ENCODE results near the gene EPG5. TPM values are rescaled to one million over a fixed set of nuclear protein-coding genes. Genes with fewer than 3 reads are reported as not detected.

The EPG5 gene
- total and polyA plus RNA-seq, 12 donors = 6.5 to 26.3 (median 20.4) TPM

DNA sequence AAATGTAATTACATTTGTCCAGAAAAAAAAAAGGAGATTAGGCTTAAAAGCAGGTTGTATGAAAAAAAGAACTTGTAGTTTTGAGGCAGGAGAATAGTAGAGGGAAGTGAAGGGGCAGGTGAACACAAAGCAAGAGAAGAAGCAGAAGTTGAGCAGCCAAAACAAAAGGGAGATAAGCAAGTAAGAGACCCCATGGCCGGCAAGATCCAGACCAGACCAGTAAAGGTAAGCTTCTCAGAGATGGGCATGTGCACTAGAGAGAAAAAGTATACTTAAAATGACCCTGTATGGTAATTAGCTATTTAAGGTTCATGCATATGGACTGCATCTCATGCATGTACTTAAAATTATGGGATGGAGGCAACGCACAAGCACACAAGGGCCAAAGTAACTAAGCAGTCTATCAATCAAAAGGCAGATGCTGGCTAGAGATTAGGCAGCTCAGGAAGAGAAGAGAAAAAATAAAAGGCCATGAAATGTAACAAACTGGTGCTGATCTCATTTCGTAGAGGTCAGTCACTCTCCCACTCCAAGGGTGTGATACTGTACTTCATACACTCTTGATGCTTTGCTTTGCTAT lies 132.0 kb downstream of the EPG5 start:
- Histone ChIP-seq H3K4me1 (peaks cover 5 to 24% (median 20%) of the 10 kb centered on the region in 9 donors), H3K4me3 (no peak overlapping the region), H3K27ac (no peak overlapping the region), H3K36me3 (no peaks in the 10 kb centered on the region), H3K27me3 (peaks cover 17 to 60% (median 47%) of the 10 kb centered on the region in 7 donors), H3K9me3 (no peaks in the 10 kb centered on the region)
- intact Hi-C loops (cut with DNase I) = loop anchor here in 7 of 10 donors (5.0 to 10.0 kb wide), 6 partner anchors 60 to 143 kb away; partner anchors contain the start of gene SLC14A1 (in 4 of the 7)
- WGBS, 2 donors = 65 to 83% methylated on average over 3 of the region's 3 CpGs
- TF ChIP-seq, protein P1, sequence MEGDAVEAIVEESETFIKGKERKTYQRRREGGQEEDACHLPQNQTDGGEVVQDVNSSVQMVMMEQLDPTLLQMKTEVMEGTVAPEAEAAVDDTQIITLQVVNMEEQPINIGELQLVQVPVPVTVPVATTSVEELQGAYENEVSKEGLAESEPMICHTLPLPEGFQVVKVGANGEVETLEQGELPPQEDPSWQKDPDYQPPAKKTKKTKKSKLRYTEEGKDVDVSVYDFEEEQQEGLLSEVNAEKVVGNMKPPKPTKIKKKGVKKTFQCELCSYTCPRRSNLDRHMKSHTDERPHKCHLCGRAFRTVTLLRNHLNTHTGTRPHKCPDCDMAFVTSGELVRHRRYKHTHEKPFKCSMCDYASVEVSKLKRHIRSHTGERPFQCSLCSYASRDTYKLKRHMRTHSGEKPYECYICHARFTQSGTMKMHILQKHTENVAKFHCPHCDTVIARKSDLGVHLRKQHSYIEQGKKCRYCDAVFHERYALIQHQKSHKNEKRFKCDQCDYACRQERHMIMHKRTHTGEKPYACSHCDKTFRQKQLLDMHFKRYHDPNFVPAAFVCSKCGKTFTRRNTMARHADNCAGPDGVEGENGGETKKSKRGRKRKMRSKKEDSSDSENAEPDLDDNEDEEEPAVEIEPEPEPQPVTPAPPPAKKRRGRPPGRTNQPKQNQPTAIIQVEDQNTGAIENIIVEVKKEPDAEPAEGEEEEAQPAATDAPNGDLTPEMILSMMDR (IDR thresholded peaks at IDR 0.05) = no peak
- ATAC-seq (no peak), DNase-seq (no peak)

DNA sequence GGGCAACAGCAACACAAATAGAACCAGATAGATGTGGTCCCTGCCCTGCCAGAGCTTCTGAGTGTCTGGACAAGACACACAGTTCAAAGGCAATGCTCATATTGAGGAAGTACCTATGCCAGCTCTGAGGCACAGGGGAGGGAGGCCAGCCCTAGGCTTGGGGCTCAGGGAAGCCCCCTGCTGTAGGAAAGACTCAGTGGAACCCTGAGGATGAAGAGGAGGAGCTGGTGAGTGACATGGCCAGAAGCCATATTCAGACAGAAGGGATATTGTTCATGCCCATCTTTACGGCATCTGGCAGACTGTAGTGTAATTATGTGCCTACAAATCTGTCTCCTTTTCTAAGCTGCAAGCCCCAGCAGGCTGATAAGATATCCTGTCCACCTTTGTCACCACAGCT lies 132.8 kb downstream of the EPG5 start:
- TF ChIP-seq, protein P1 (IDR thresholded peaks at IDR 0.05) = no peak
- Histone ChIP-seq H3K9me3 (no peaks in the 10 kb centered on the region), H3K4me1 (peaks cover 5 to 24% (median 21%) of the 10 kb centered on the region in 9 donors), H3K27me3 (peaks cover 17 to 56% (median 40%) of the 10 kb centered on the region in 7 donors), H3K36me3 (no peaks in the 10 kb centered on the region), H3K27ac (no peak overlapping the region), H3K4me3 (no peak overlapping the region)
- WGBS, 2 donors = 79 to 86% methylated on average over 1 of the region's 1 CpG
- ATAC-seq = no peak
- no peak for DNase-seq
- intact Hi-C loops (cut with DNase I) = loop anchor here in 3 of 10 donors (10.0 kb wide), 3 partner anchors 60 to 140 kb away; partner anchors contain the start of gene SLC14A1 (in 2 of the 3)

DNA sequence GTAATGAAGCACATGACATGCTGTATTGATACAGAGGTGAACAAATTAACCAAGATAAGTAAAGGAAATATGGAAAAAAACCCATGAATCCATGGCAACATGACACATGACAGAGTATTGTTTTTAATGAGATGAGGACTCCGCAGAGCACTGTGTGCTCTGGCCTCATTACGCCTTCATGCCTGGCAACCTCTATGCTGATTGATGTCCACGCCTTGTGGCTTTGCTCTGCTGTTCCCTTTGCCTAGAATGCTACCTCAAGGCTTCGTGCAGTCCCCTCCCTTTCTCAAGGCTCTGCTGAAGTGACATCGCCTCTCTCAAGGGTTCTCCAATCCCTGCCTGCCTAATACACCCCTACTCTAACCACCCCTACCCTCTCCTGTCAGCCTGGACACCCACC lies 133.3 kb downstream of the EPG5 start:
- ATAC-seq (no peak), DNase-seq (no peak)
- TF ChIP-seq, protein P1 (IDR thresholded peaks at IDR 0.05) = no peak
- Histone ChIP-seq H3K4me3 (no peak overlapping the region), H3K27ac (no peak overlapping the region), H3K36me3 (no peaks in the 10 kb centered on the region), H3K27me3 (peaks cover 15 to 52% (median 35%) of the 10 kb centered on the region in 7 donors), H3K9me3 (no peaks in the 10 kb centered on the region), H3K4me1 (peaks cover 5 to 26% (median 18%) of the 10 kb centered on the region in 9 donors)
- WGBS, 2 donors = 87 to 92% methylated on average over 5 of the region's 5 CpGs
- intact Hi-C loops (cut with DNase I) = loop anchor here in 3 of 10 donors (10.0 kb wide), 3 partner anchors 59 to 139 kb away; partner anchors contain the start of gene SLC14A1 (in 2 of the 3)

DNA sequence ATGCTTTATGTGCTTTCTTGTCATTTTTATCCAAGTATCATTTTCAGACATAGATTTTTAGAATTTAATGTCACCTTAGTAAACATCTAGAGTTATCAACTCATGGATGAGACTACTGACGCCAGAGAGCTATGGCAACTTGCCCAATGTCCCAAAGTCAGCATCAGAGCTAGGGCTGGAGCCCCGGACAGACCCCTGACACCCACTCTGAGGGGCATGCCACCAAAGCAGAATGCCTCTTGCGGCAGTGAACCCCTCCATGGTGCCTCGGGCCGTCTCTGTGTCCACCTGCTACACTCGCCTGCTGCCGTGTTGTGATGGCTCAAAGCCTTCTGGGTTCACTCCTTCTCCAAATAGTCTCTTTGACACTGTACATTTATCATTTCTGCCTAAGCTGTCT lies 136.2 kb downstream of the EPG5 start:
- Histone ChIP-seq H3K27me3 (peaks cover 0 to 23% (median 7%) of the 10 kb centered on the region in 7 donors), H3K4me1 (peaks cover 0 to 26% (median 4%) of the 10 kb centered on the region in 9 donors)

More for the DNA sequence above, 136.2 kb downstream of the EPG5 start:
- H3K9me3 ChIP-seq = no peaks in the 10 kb centered on the region
- 74 to 91% methylated on average over 7 of the region's 7 CpGs for WGBS, 2 donors
- H3K4me3 ChIP-seq = no peak overlapping the region
- no peak overlapping the region for H3K27ac ChIP-seq
- TF ChIP-seq, protein P1 (IDR thresholded peaks at IDR 0.05) = no peak
- H3K36me3 ChIP-seq = no peaks in the 10 kb centered on the region
- ATAC-seq (no peak), DNase-seq (no peak)
- intact Hi-C loops (cut with DNase I) = loop anchor here in 4 of 10 donors (2.0 to 10.0 kb wide), 4 partner anchors 50 to 136 kb away; partner anchors contain the start of gene SLC14A1 (in 2 of the 4)

All from heart right ventricle (tissue), 16 donors.